ENCODE data around the gene MINDY1. TPM values are rescaled to one million over a fixed set of nuclear protein-coding genes. Genes with fewer than 3 reads are reported as not detected.

Gene MINDY1
- total RNA-seq, 1 experiment from 2014 or later = 9.2 TPM

- peak; percentile 12 for DNase-seq (ENCODE audit: low read depth)
These were observed 4.6 kb upstream of the MINDY1 start for GRCh38 chr1:151011154-151011850.

DNA sequence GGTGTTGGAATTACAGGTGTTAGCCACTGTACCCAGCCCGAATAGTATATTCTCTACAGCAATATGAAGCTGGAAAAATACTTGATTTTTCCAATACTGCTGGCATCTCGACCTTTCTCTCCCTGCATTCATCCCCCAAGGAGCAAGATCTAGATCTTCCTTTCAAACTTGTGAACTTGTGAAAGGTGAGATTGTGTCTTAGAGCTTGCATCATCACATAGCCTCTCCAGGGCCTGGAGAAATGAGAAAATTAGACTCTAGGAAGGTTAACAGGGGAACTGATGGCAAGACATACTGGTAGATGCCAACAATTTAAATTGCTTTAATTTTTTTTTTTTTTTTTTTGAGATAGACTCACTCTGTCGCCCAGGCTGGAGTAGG lies 3.6 kb upstream of the MINDY1 start:
- DNase-seq (ENCODE audit: low read depth) = no peak

DNA sequence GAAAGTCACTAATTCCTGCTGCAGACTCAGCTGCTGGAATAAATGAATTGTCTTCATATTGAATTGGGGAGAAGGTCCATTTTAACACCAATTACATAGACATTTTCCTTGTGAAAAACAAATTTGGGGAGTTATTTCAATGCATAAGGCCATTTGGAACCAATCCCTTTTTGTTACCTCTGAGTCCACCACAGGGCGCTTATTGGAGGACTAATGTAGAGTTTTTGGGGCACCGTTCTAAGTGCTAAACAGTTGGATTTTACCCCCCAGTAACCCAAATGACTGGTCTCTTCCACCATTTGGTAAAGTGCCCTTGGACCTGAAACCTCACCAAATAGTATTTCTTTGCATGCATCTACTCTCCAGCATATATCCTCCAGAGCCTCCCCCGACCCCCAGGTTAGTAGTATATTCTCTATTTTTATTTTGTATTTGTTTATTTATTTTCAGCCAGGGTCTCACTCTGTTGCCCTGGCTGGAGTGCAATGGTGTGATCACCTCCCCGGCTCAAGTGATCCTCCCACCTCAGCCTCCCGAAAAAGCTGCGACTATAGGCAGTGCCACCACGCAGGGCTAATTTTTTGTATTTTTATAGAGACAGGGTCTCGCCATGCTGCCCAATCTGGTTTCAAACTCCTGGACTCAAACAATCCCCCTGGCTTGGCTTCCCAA lies 3.1 kb upstream of the MINDY1 start:
- DNase-seq (ENCODE audit: low read depth) = no peak

- DNase-seq (ENCODE audit: low read depth) = peak; percentile 21
These were observed 2.5 kb upstream of the MINDY1 start for GRCh38 chr1:151009206-151009587.

DNA sequence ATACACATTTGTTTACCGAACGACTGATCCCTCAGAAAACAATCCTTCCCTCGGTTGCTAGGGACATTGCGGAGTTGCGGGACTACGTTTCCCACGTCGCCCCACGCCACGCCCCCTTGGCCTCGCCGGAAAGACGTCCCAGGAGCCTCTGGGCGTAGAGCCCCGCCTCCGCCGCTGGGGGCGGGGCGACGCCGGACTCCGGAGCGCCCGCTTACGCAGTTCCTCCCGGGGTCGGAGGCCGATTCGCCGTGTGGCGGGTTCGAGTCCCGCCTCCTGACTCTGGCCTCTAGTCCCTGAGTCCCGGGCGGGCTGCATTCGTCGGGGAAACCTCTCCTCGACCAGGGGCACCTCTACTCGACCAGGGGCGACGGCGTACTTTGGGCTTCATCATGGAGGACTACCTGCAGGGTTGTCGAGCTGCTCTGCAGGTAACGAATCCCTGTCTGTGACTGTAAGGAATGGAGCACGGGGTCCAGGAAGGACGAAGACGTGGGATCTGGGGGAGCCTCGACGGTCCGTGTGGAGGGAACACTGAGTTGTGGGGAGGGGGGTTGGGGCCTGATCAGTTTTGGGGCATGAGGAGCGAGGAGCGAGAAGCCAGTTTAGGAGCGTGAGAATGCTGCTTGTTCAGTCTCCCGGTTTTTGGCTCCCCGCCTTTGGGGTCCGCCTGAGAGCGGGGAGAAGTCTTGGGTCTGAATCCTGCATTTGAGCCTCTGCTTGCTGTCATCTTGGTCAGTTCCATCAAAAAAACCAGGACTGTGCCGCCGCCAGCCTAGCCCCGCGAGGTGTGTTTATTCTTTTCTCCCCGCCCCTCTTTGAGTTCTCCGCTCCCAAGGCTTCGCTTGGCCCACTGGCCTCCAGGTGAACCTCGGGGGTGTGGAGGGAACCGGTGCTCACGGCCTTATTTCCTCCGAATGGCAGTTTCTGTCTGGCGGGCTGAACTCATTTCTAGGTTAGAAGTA lies 1.8 kb upstream of the MINDY1 start, which contains the start of gene PRUNE1:
TSS of gene PRUNE1 (plus strand) at position 206 of the 962 bp plus-strand sequence. CDS start at position 390, 184 bp downstream.
- peak; percentile 97 for DNase-seq (ENCODE audit: low read depth)

GRCh38 chr1:151007853-151008243 lies 1.1 kb upstream of the MINDY1 start:
- no peak for DNase-seq (ENCODE audit: low read depth)

- no peak for DNase-seq (ENCODE audit: low read depth)
These were observed 878 bp downstream of the MINDY1 start for GRCh38 chr1:151005729-151006319.

DNA sequence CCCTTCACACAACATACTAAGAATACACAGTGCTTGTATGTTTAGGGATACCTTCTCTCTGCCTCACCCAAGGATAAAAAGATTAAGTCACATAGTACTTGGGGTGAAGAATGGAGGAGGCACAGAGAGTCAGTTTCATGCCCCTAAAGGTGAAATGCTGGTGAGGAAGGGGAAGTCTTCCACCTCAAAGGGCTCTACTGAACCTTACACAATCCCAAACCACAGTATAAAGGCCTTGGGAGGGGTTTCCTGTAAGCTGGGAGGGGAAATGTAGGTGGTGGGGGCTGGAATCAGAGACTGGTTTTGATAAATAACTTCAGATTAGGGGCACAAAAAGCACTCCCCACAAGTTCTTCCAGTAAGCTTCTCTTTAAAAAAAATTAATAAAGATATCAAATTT lies 3.5 kb downstream of the MINDY1 start:
- no peak for DNase-seq (ENCODE audit: low read depth)

DNA sequence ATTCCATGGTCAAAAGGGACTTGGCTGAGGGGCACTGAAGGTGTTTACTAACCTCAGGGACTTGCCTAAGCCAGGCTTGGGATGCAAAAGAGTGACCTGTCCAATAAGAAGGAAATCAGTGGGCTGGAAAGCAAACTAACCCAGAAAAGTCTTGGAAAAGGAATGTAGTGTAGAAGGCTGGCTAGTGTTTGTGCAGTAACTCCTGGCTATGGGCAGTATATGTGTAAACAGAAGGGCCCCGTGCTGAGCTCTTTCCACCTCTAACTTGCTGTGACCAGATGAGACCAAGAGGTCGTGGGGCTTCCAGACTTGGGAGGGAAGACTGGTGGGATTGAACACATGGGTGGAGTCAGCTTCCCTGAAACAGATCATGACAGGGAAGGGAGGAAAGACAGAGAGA lies 4.1 kb downstream of the MINDY1 start:
- DNase-seq (ENCODE audit: low read depth) = no peak

DNA sequence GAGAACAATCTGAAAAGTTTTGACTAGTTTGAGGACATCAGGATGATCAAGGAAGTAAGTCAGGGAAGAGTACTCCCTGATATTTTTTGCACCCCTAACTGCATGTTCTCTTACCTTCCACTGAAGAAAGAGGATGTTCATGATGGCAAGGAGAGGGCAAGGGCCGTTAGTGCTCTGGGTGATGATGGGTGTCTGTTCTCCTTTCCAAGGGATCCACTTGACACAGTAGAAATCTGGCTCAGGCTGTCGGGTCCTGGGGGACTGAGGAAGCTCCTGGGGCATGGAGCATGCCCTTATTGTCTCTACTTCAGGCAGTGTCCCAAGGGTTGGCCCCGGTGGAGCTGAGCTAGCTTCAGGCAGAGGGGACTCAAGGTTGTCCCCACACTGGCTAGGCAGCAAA lies 4.7 kb downstream of the MINDY1 start:
- DNase-seq (ENCODE audit: low read depth) = no peak

DNA sequence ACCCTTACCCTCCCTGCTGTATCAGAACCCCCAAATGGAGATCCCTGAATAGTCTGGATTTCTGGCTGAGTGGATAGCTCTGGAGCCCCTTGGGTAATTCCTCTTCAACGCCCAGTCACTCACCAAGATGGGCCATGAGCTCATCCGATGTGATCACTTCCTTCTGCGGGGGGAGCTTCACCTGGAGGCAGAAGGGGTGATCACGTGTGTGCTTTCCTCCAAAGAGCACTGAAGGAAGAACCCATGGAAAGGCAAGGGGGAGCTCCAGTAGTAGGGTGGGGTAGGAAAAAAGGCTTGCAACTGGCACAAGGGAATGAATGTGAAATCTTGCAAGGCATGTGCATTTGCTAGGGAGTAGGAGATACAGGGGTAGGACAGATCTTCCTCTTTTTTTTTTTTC lies 5.1 kb downstream of the MINDY1 start:
- DNase-seq (ENCODE audit: low read depth) = no peak

- no peak for DNase-seq (ENCODE audit: low read depth)
These were observed 6.3 kb downstream of the MINDY1 start for GRCh38 chr1:151000408-151000807.

GRCh38 chr1:150999926-151000325 lies 6.8 kb downstream of the MINDY1 start:
- DNase-seq (ENCODE audit: low read depth) = no peak

GRCh38 chr1:150999051-150999674 lies 7.5 kb downstream of the MINDY1 start:
- DNase-seq (ENCODE audit: low read depth) = peak; percentile 92

DNA sequence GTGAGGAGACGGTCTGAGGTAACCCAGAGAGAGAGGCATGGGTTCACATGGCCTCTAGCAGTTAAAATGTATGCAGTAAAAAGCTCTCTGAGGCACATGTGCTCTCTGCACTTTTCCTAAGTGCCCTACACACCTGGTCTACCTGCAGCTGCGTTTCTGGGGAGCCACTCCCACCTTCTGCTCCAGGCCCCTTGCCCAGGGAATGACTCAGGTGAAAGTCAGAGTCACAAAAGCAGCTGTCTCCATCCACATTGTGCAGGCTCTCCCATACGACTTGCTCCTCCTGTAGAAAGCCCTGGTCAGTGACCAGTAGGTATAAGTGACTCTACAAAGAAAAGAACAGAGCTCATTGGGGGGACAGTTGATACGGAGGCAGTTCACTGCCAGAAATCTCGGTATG lies 8.8 kb downstream of the MINDY1 start:
- no peak for DNase-seq (ENCODE audit: low read depth)

DNA sequence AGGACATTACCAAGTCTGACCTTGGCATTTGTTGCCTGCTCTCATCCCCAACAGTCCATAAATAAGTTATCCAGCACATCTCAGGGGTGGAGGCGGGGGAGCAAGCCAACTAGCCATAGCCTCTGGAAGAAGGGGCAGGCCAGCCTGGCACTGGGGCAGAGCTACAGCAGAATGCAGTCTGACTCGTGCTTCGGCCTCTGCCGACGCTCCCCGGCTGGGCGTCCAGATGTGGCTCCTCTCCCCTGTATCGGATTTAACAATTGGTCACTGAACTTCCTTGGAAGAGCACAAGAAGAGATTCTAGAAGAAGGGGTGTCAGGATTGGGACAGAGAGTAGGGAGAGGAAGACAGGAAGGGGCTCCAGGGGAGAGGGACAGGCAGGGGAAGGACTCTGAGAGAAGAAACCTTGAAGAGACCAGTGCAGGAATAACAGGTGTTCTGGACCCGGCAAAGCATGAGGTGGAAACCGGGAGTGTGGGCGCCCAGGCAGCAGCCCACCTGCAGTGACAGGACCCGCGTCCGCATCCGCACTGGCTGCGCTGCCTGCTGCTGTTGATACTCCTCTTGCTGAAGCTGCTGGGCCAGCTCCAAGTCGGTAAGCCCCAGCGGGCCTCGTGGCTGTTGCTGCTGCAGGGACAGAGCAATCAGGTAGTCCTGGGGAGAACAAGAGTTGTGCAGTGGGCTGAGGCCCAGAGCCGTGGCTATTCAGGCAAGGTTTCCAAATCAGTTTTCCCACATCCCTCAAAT lies 9.4 kb downstream of the MINDY1 start:
- DNase-seq (ENCODE audit: low read depth) = no peak

- DNase-seq (ENCODE audit: low read depth) = peak; percentile 54
These were observed 10.8 kb downstream of the MINDY1 start for GRCh38 chr1:150995896-150996295.

- DNase-seq (ENCODE audit: low read depth) = no peak
These were observed 11.2 kb downstream of the MINDY1 start for GRCh38 chr1:150995460-150995859.

GRCh38 chr1:150994248-150994647 lies 12.5 kb downstream of the MINDY1 start:
- DNase-seq (ENCODE audit: low read depth) = no peak

GRCh38 chr1:150992626-150993025 lies 14.1 kb downstream of the MINDY1 start:
- DNase-seq (ENCODE audit: low read depth) = no peak

- no peak for DNase-seq (ENCODE audit: low read depth)
These were observed 18.8 kb downstream of the MINDY1 start for GRCh38 chr1:150987924-150988323.

Data from LHCN-M2 (cell line).